Testis (tissue), 2 donors: Measurements from ENCODE around the gene NBAS.

ENCODE experiments used
- POLR2A ChIP-seq: fragments of 450-650 bp; IDR thresholded peaks from one replicate; pipeline ENCODE4 v1.6.1; 2017; ENCODE audit warnings: antibody characterized with exemption, mild to moderate bottlenecking, moderate library complexity
- TF ChIP-seq, protein P1 (sequence below), 3 experiments: fragments of 450-650 bp in 2 of 3; fragments of 200-600 bp in 1 of 3; sonication (generic) in 1 of 3; IDR thresholded peaks; one replicate each; pipeline ENCODE4 v1.5.1; 2016 to 2019; ENCODE audit warnings: antibody characterized with exemption in 3 of 3, mild to moderate bottlenecking in 2 of 3, moderate library complexity in 1 of 3

DNA sequence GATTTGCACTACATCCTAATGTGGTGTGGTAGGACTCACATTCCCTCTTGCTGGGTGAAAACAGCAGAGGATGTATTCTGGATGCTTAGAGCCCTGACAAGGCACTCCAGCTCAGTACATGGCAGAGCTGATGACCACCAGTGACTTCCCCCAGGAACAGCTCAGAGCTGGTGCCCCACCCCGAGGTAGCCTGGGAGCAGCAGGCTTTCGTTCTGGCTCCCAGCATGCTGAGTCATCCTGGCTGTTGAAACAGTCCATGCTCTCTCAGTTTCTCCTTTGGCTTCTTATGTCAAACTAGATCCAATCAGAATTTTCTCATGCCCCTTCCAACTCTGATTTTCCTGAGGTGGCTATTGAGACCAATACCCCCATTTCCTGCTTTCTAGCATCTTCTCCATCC, 438.2 kb downstream of the NBAS start:
- TF ChIP-seq, protein P1, sequence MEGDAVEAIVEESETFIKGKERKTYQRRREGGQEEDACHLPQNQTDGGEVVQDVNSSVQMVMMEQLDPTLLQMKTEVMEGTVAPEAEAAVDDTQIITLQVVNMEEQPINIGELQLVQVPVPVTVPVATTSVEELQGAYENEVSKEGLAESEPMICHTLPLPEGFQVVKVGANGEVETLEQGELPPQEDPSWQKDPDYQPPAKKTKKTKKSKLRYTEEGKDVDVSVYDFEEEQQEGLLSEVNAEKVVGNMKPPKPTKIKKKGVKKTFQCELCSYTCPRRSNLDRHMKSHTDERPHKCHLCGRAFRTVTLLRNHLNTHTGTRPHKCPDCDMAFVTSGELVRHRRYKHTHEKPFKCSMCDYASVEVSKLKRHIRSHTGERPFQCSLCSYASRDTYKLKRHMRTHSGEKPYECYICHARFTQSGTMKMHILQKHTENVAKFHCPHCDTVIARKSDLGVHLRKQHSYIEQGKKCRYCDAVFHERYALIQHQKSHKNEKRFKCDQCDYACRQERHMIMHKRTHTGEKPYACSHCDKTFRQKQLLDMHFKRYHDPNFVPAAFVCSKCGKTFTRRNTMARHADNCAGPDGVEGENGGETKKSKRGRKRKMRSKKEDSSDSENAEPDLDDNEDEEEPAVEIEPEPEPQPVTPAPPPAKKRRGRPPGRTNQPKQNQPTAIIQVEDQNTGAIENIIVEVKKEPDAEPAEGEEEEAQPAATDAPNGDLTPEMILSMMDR (IDR thresholded peaks at IDR 0.05) = no peak
- TF ChIP-seq POLR2A = no peak
